Stomach (tissue), 4 donors: Measurements from ENCODE around the gene CDC42BPB.

Experiments
- POLR2A ChIP-seq, 4 donors: fragments of 450-650 bp; IDR thresholded peaks; one replicate each; pipeline ENCODE4 v1.6.1; 2016; ENCODE audit warnings: antibody characterized with exemption in 4 of 4, control low read depth in 2 of 4, mild to moderate bottlenecking in 1 of 4, moderate library complexity in 1 of 4
- POLR2AphosphoS5 ChIP-seq, 3 donors: sonication (generic); formaldehyde crosslinking; IDR thresholded peaks; one replicate each; pipeline ENCODE4 v1.6.1; 2016; ENCODE audit warnings: antibody characterized with exemption in 3 of 3
- TF ChIP-seq, protein P1 (sequence below), 7 experiments: fragments of 450-650 bp in 4 of 7; fragments of 200-600 bp in 3 of 7; sonication (generic) in 3 of 7; IDR thresholded peaks; one replicate each; pipeline ENCODE4 v1.5.1; 2016 to 2019; ENCODE audit warnings: antibody characterized with exemption in 7 of 7, control low read depth in 2 of 7, mild to moderate bottlenecking in 1 of 7

DNA sequence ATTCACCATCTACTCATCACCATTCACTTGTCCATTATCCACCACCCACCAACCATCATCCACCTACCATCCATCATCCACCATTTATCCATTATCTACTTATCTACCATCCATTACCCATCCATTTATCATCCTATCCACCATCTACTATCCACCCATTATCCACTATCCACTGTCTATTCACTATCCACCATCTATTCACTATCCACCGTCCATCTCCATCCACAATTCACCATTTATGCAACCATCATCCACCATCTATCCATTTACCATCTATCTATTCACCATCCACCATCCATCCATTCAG, 136.4 kb downstream of the CDC42BPB start:
- TF ChIP-seq, protein P1, sequence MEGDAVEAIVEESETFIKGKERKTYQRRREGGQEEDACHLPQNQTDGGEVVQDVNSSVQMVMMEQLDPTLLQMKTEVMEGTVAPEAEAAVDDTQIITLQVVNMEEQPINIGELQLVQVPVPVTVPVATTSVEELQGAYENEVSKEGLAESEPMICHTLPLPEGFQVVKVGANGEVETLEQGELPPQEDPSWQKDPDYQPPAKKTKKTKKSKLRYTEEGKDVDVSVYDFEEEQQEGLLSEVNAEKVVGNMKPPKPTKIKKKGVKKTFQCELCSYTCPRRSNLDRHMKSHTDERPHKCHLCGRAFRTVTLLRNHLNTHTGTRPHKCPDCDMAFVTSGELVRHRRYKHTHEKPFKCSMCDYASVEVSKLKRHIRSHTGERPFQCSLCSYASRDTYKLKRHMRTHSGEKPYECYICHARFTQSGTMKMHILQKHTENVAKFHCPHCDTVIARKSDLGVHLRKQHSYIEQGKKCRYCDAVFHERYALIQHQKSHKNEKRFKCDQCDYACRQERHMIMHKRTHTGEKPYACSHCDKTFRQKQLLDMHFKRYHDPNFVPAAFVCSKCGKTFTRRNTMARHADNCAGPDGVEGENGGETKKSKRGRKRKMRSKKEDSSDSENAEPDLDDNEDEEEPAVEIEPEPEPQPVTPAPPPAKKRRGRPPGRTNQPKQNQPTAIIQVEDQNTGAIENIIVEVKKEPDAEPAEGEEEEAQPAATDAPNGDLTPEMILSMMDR (IDR thresholded peaks at IDR 0.05), result no peak
- TF ChIP-seq POLR2AphosphoS5 (IDR thresholded peaks at IDR 0.05), result no peak
- TF ChIP-seq POLR2A (IDR thresholded peaks at IDR 0.05), result no peak
